ENCODE data around the gene CCDC54.
"Not testable (repeated sequence)": the region's sequence is repeated elsewhere in the genome, so short reads cannot be mapped to it uniquely, and the experiment has no call there.

Gene CCDC54

GRCh38 chr3:107377151-107377550 is at the start of gene CCDC54:
Gene CCDC54, plus strand, starts transcription at chr3:107377439. Its CDS starts 149 bp downstream, at chr3:107377588.
- DNase-seq (ENCODE audit: low read depth in 2 of 3, low spot score in 1 of 3): no peak

GRCh38 chr3:107328069-107328468 is 49.2 kb upstream of the CCDC54 start:
- DNase-seq (ENCODE audit: low read depth in 2 of 3, low spot score in 1 of 3): no peak

GRCh38 chr3:107329088-107329487 is 48.2 kb upstream of the CCDC54 start:
- no peak for DNase-seq (ENCODE audit: low read depth in 2 of 3, low spot score in 1 of 3)

- not testable (repeated sequence) for DNase-seq (ENCODE audit: low read depth in 2 of 3, low spot score in 1 of 3)
Observed at GRCh38 chr3:107339690-107340089, 37.5 kb upstream of the CCDC54 start.

GRCh38 chr3:107344722-107345121 is 32.5 kb upstream of the CCDC54 start:
- no peak for DNase-seq (ENCODE audit: low read depth in 2 of 3, low spot score in 1 of 3)

- DNase-seq (ENCODE audit: low read depth in 2 of 3, low spot score in 1 of 3): no peak
Observed at GRCh38 chr3:107345822-107346405, 31.3 kb upstream of the CCDC54 start.

- no peak for DNase-seq (ENCODE audit: low read depth in 2 of 3, low spot score in 1 of 3)
Observed at GRCh38 chr3:107346564-107346963, 30.7 kb upstream of the CCDC54 start.

GRCh38 chr3:107347751-107348150 is 29.5 kb upstream of the CCDC54 start:
- no peak for DNase-seq (ENCODE audit: low read depth in 2 of 3, low spot score in 1 of 3)

GRCh38 chr3:107356706-107357105 is 20.5 kb upstream of the CCDC54 start:
- no peak for DNase-seq (ENCODE audit: low read depth in 2 of 3, low spot score in 1 of 3)

- no peak for DNase-seq (ENCODE audit: low read depth in 2 of 3, low spot score in 1 of 3)
Observed at GRCh38 chr3:107361633-107362032, 15.6 kb upstream of the CCDC54 start.

GRCh38 chr3:107365051-107365450 is 12.2 kb upstream of the CCDC54 start:
- no peak for DNase-seq (ENCODE audit: low read depth in 2 of 3, low spot score in 1 of 3)

GRCh38 chr3:107366766-107367165 is 10.5 kb upstream of the CCDC54 start:
- DNase-seq (ENCODE audit: low read depth in 2 of 3, low spot score in 1 of 3): no peak

- no peak for DNase-seq (ENCODE audit: low read depth in 2 of 3, low spot score in 1 of 3)
Observed at GRCh38 chr3:107367353-107367752, 9.9 kb upstream of the CCDC54 start.

GRCh38 chr3:107368654-107369398 is 8.4 kb upstream of the CCDC54 start:
- no peak for DNase-seq (ENCODE audit: low read depth in 2 of 3, low spot score in 1 of 3)

GRCh38 chr3:107369791-107370190 is 7.4 kb upstream of the CCDC54 start:
- DNase-seq (ENCODE audit: low read depth in 2 of 3, low spot score in 1 of 3): no peak

GRCh38 chr3:107370907-107371306 is 6.3 kb upstream of the CCDC54 start:
- no peak for DNase-seq (ENCODE audit: low read depth in 2 of 3, low spot score in 1 of 3)

- no peak for DNase-seq (ENCODE audit: low read depth in 2 of 3, low spot score in 1 of 3)
Observed at GRCh38 chr3:107372506-107372905, 4.7 kb upstream of the CCDC54 start.

GRCh38 chr3:107373896-107374295 is 3.3 kb upstream of the CCDC54 start:
- no peak for DNase-seq (ENCODE audit: low read depth in 2 of 3, low spot score in 1 of 3)

GRCh38 chr3:107375682-107376081 is 1.6 kb upstream of the CCDC54 start:
- no peak for DNase-seq (ENCODE audit: low read depth in 2 of 3, low spot score in 1 of 3)

- no peak for DNase-seq (ENCODE audit: low read depth in 2 of 3, low spot score in 1 of 3)
Observed at GRCh38 chr3:107382631-107383030, 5.4 kb downstream of the CCDC54 start.

- DNase-seq (ENCODE audit: low read depth in 2 of 3, low spot score in 1 of 3): no peak
Observed at GRCh38 chr3:107384428-107384827, 7.2 kb downstream of the CCDC54 start.

GRCh38 chr3:107384907-107385306 is 7.7 kb downstream of the CCDC54 start:
- no peak for DNase-seq (ENCODE audit: low read depth in 2 of 3, low spot score in 1 of 3)

- DNase-seq (ENCODE audit: low read depth in 2 of 3, low spot score in 1 of 3): no peak
Observed at GRCh38 chr3:107387555-107387954, 10.3 kb downstream of the CCDC54 start.
